ENCODE results near the gene FGF14.

Gene FGF14

DNA sequence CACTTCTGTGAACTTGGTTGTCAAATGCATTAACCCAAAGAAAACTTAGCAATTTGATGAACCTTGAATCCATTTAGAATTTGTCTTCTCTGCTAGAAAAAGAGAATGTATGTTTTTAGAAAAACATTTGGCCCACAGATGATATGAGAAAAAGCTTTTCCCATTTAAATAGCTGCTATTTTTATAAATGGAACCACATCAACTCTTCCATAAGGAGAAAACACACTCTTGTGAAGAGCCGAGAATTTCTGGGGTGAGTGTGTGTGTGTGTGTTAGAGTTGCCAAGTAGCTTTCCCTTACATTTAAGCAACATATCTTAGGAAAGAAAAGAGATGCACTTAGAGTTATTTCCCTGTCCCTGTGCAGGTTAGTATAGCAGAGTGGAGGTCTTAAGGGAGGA is 626.6 kb downstream of the FGF14 start:
- DNase-seq: no peak

- DNase-seq: no peak
These were observed 627.5 kb downstream of the FGF14 start for GRCh38 chr13:101774393-101774792.

DNA sequence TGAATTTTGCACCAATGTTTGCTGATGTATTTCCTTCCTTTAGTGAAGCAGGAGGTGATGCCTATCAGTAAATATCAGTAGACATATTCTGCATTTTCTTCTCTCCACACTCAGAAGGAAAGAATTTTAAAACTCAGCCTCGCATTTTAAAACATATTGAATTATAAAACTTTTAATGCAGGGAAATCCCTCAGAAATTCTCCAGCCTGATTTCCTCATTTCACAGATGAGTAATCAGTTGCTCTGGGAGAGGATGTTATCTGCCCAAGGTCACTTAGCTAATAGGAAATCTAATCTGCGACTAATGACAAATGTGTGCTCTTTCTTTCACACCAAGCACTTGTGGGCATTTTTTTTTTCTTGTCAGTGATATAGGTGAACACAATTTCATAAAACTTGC is 628.8 kb downstream of the FGF14 start:
- DNase-seq: no peak

DNA sequence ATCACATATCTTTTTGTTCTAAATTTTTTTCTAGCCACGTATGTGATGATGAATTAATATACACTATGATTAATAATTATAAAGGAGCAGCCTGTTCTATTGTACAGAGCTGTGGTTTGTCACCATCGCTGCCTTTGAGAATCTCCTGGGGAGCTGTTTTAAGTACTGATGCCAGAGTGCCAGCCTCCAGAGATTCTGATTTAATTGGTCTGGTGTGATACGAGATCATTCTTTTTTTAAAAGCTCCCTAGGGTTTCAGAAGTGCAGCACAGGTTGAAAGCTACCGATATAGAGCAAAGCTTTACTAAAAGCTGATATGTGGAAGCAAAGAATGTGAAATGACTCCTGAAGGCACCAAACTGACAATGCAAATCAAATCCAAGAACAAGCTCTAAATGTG is 634.7 kb downstream of the FGF14 start:
- DNase-seq: no peak

DNA sequence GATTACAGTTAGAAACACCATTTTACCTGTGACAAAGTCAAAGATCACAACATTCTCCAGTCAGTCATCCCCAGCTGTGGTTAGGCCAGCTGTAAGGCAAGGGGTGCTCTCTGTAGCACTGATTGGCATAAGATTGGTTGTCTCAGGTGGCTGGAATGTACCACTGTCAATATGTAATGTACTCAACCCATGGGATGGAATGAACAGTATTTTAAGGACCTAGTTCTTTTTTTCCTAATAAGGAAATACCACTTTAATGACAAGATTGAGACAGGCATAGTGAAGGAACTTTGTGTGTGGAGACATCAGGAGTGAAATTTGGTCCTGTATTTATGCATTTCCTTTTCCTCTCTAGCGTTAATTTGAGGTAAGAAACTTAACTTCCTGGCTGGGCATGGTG is 638.7 kb downstream of the FGF14 start:
- DNase-seq: no peak

GRCh38 chr13:101757446-101758039 is 644.3 kb downstream of the FGF14 start:
- peak in 1 of 14 donors; percentile 8 for DNase-seq

DNA sequence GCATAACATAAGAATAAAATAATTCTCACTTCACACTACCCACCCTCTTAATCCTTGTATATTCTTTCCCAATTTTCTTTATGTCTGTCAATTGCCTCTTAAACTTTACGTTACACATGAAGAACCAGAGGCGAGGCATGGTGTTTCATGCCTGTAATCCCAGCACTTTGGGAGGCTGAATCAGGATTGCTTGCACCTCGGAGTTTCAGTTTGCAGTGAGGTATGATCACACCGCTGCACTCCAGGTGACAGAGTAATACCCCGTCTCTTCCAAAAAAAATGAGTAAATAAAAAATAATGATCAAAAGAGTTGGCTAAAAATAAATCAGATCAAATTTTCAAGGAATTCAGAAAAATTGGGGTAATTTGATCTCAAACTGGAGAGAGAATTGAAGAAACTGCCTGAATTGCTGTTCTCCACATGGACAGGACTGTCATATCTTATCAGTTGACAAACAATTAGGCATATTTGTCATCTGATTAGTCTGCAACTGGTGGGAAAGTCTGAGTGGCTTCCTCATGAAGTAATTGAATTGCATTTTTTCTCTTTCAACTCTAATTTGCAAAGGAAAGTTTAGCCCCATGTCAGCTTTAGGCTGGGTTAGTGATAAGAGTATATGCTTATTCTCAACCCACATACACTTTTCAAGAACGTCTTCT is 646.5 kb downstream of the FGF14 start:
- DNase-seq: no peak

- no peak for DNase-seq
These were observed 649.4 kb downstream of the FGF14 start for GRCh38 chr13:101752432-101752831.

GRCh38 chr13:101751488-101751887 is 650.4 kb downstream of the FGF14 start:
- DNase-seq: no peak

- DNase-seq: no peak
These were observed 652.3 kb downstream of the FGF14 start for GRCh38 chr13:101749584-101749983.

GRCh38 chr13:101747039-101747438 is 654.8 kb downstream of the FGF14 start:
- no peak for DNase-seq

DNA sequence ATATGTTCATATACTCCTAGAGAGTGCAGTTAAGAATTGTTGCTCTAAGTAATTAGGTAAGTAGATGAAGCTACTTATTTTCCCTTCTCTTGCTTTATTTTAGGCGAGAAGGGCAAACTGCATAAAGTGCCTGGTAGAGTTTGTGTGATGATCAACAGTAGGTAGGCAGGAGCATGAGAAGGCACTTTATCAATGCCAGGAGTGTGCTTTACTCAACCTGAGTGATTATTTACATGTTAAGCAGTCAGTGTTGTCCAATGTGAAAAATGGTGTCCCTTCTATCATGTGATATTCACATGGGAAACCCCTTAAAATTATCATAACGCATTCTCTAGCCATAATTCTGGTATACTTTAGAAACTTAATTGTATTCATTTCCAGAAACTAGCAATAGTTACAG is 655.3 kb downstream of the FGF14 start:
- no peak for DNase-seq

- no peak for DNase-seq
These were observed 662.3 kb downstream of the FGF14 start for GRCh38 chr13:101739382-101740178.

GRCh38 chr13:101738336-101738735 is 663.5 kb downstream of the FGF14 start:
- no peak for DNase-seq

GRCh38 chr13:101736566-101736965 is 665.3 kb downstream of the FGF14 start:
- no peak for DNase-seq

- no peak for DNase-seq
These were observed 671.3 kb downstream of the FGF14 start for GRCh38 chr13:101730420-101731000.

DNA sequence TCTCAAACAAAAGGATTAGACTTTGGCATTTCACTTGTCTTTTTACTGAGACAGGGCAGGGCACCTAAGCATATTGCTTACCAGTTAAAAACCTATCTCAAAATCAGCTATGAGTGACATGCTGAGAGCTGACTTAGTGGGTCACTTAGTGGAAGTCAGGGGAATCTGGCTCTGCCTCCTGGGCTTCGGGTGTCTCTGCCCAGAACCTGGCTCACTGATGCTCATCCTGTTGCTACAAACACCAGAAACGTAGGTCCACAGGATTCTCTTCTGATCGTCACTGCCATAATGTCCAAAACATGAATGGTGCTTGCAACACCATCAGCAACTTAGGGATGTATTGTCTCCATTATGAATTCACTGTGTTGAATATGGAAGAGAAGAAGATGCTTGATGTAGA is 673.2 kb downstream of the FGF14 start:
- DNase-seq: peak in 1 of 14 donors; percentile 31

GRCh38 chr13:101728021-101728420 is 673.8 kb downstream of the FGF14 start:
- no peak for DNase-seq

DNA sequence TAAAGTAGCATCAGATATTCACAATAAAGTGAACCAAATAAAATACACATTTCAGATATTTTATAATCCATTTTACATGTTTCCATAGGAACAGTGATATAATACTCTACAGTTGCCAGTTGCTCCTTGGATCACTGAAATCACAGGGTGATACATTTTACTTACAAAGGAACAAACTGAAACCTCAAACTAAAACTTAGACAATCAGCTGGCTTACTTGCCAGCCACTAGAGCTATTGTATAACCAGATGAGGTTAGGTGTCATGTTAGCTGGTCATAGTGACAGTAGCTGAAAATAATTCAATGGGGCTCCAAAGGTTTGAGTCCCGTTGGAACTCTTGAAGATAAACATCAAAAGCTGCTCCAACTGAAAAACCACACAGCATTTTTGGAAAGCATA is 674.7 kb downstream of the FGF14 start:
- no peak for DNase-seq

GRCh38 chr13:101726681-101727080 is 675.2 kb downstream of the FGF14 start:
- no peak for DNase-seq

GRCh38 chr13:101718496-101718895 is 683.4 kb downstream of the FGF14 start:
- DNase-seq: no peak

GRCh38 chr13:101717353-101717752 is 684.5 kb downstream of the FGF14 start:
- no peak for DNase-seq

- DNase-seq: no peak
These were observed 687.7 kb downstream of the FGF14 start for GRCh38 chr13:101714195-101714594.

GRCh38 chr13:101712026-101712348 is 689.9 kb downstream of the FGF14 start:
- no peak for DNase-seq

All from C1 segment of cervical spinal cord (tissue), 14 donors.